HG03469 (cell line): ENCODE data around the gene ZW10.
"Not testable (repeated sequence)": the region's sequence is repeated elsewhere in the genome, so short reads cannot be mapped to it uniquely, and the experiment has no call there.

Experiments
- ATAC-seq: cut with Tn5 transposase; IDR thresholded peaks from one replicate; pipeline ENCODE4 v1.9.1; 2021; ENCODE audit warnings: mild to moderate bottlenecking, moderate library complexity, moderate number of reproducible peaks; ENCODE audit not compliant: unreplicated experiment

ZW10 gene

GRCh38 chr11:113773416-113774173 is at the start of gene ZW10:
ZW10 (minus strand) TSS chr11:113773692; CDS start chr11:113773666, 26 bp downstream.
- ATAC-seq, result peak; percentile 88

- no peak for ATAC-seq
Observed at GRCh38 chr11:113818426-113818825, 44.9 kb upstream of the ZW10 start.

- ATAC-seq, result no peak
Observed at GRCh38 chr11:113817626-113818025, 44.1 kb upstream of the ZW10 start.

- no peak for ATAC-seq
Observed at GRCh38 chr11:113817162-113817561, 43.7 kb upstream of the ZW10 start.

- ATAC-seq, result no peak
Observed at GRCh38 chr11:113814181-113814580, 40.7 kb upstream of the ZW10 start.

- no peak for ATAC-seq
Observed at GRCh38 chr11:113808931-113809330, 35.4 kb upstream of the ZW10 start.

GRCh38 chr11:113806406-113806805 is 32.9 kb upstream of the ZW10 start:
- ATAC-seq, result no peak

GRCh38 chr11:113805640-113806039 is 32.1 kb upstream of the ZW10 start:
- no peak for ATAC-seq

- no peak for ATAC-seq
Observed at GRCh38 chr11:113802621-113803020, 29.1 kb upstream of the ZW10 start.

- ATAC-seq, result no peak
Observed at GRCh38 chr11:113796663-113797259, 23.3 kb upstream of the ZW10 start.

GRCh38 chr11:113789675-113790320 is 16.3 kb upstream of the ZW10 start:
- ATAC-seq, result no peak

- ATAC-seq, result not testable (repeated sequence)
Observed at GRCh38 chr11:113789016-113789415, 15.5 kb upstream of the ZW10 start.

GRCh38 chr11:113782134-113782533 is 8.6 kb upstream of the ZW10 start:
- no peak for ATAC-seq

- no peak for ATAC-seq
Observed at GRCh38 chr11:113781682-113782081, 8.2 kb upstream of the ZW10 start.

- no peak for ATAC-seq
Observed at GRCh38 chr11:113779496-113779895, 6.0 kb upstream of the ZW10 start, which contains the start of gene CLDN25. CLDN25 (plus strand) TSS chr11:113779796; CDS start chr11:113779796, 0 bp downstream.

GRCh38 chr11:113778111-113778910 is 4.8 kb upstream of the ZW10 start:
- no peak for ATAC-seq

GRCh38 chr11:113774174-113774503 is 647 bp upstream of the ZW10 start:
- no peak for ATAC-seq

- no peak for ATAC-seq
Observed at GRCh38 chr11:113773092-113773415, 438 bp downstream of the ZW10 start.

- no peak for ATAC-seq
Observed at GRCh38 chr11:113771964-113772363, 1.5 kb downstream of the ZW10 start.

GRCh38 chr11:113764527-113765219 is 8.8 kb downstream of the ZW10 start:
- ATAC-seq, result no peak

- ATAC-seq, result not testable (repeated sequence)
Observed at GRCh38 chr11:113763040-113763439, 10.5 kb downstream of the ZW10 start.
